GM12878 (cell line): ENCODE measurements around the gene RNF7. TPM values are rescaled to one million over a fixed set of nuclear protein-coding genes. Genes with fewer than 3 reads are reported as not detected.
"Not testable (repeated sequence)": the region's sequence is repeated elsewhere in the genome, so short reads cannot be mapped to it uniquely, and the experiment has no call there.

Experiments
- ATAC-seq: fragments of 200-7000 bp; cut with Tn5 transposase; 3 replicates; pipeline ENCODE4 v1.9.1; 2020; ENCODE audit warnings: mild to moderate bottlenecking, moderate library complexity
- BruUV-seq: library from RNA; stranded (reverse); fragments of 400-500 nt; replicated peaks from 2 replicates; lab custom pipeline; 2021; lab: Mats Ljungman, UMichigan
- CTCF ChIA-PET: fragments of 300-600 bp; sonication (Branson Sonifier 250); formaldehyde crosslinking; extraction: SDS; loops from one replicate; lab custom pipeline; 2021; ENCODE audit warnings: inconsistent platforms; lab: Yijun Ruan, JAX
- POLR2A ChIA-PET: fragments of 350-600 bp; formaldehyde crosslinking; extraction: SDS; loops from one replicate; lab custom pipeline; 2021; ENCODE audit warnings: inconsistent platforms; lab: Charles Lee
- RAD21 ChIA-PET: fragments of 300-600 bp; sonication (Branson Sonifier 250); formaldehyde crosslinking; loops from one replicate; lab custom pipeline; 2023; ENCODE audit warnings: antibody characterized with exemption; ENCODE audit not compliant: unreplicated experiment; lab: Charles Lee
- SMC1A ChIA-PET: fragments of 300-600 bp; sonication (Branson Sonifier 250); formaldehyde crosslinking; loops from one replicate; lab custom pipeline; 2023; ENCODE audit not compliant: unreplicated experiment, uncharacterized antibody; lab: Charles Lee
- DNase-seq: peaks from one replicate; pipeline ENCODE4 v3.0.0-alpha.2; 2011; ENCODE audit warnings: low read depth, low spot score
- FAIRE-seq: peaks from 3 replicates; lab custom pipeline; 2011; peaks lifted over from hg19 to GRCh38; lab: Jason Lieb, UNC
- H2AFZ ChIP-seq: 2 replicates; pipeline ENCODE4 v1.6.0; 2011; ENCODE audit warnings: low read depth, low read length, control low read depth; ENCODE audit not compliant: control insufficient read depth
- H3K27ac ChIP-seq: 2 replicates; pipeline ENCODE4 v1.5.1; 2011; ENCODE audit warnings: control low read depth; ENCODE audit not compliant: control insufficient read depth, insufficient read depth
- H3K27me3 ChIP-seq, 2 experiments: replicated peaks in 1 of 2; 2 replicates each; pipeline versions ENCODE4 v1.6.0 to v1.6.1; 2011; ENCODE audit warnings: low read length in 1 of 2; ENCODE audit not compliant: control insufficient read depth in 2 of 2, insufficient read depth in 2 of 2
- H3K36me3 ChIP-seq, 2 experiments: 2 replicates each; pipeline ENCODE4 v1.5.1; 2011; ENCODE audit warnings: low read length in 1 of 2; ENCODE audit not compliant: control insufficient read depth in 2 of 2, insufficient read depth in 2 of 2
- H3K4me1 ChIP-seq: 2 replicates; pipeline ENCODE4 v1.6.1; 2011; ENCODE audit warnings: mild to moderate bottlenecking, low read length, moderate library complexity, mixed read lengths; ENCODE audit not compliant: control insufficient read depth, insufficient read depth
- H3K4me2 ChIP-seq: 2 replicates; pipeline ENCODE4 v1.6.0; 2011; ENCODE audit warnings: control low read depth; ENCODE audit not compliant: control insufficient read depth, insufficient read depth
- H3K4me3 ChIP-seq: fragments of 200-600 bp; sonication (generic); 2 replicates; pipeline ENCODE4 v1.5.1; 2016
- H3K79me2 ChIP-seq: 2 replicates; pipeline ENCODE4 v1.6.0; 2011; ENCODE audit warnings: low read length; ENCODE audit not compliant: control insufficient read depth, insufficient read depth
- H3K9ac ChIP-seq: 2 replicates; pipeline ENCODE4 v1.8.0; 2011; ENCODE audit warnings: low read length, control low read depth, mixed read lengths; ENCODE audit not compliant: control insufficient read depth, insufficient read depth
- H3K9me3 ChIP-seq: replicated peaks from 3 replicates; pipeline ENCODE4 v1.5.1; 2011; ENCODE audit warnings: mild to moderate bottlenecking, low read length; ENCODE audit not compliant: control insufficient read depth, insufficient read depth
- H4K20me1 ChIP-seq: 2 replicates; pipeline ENCODE4 v1.6.0; 2011; ENCODE audit not compliant: control insufficient read depth, insufficient read depth
- WGBS: methylation state at CpG from one replicate; pipeline ENCODE4 v1.1.6; 2016; ENCODE audit warnings: low lambda C conversion rate; ENCODE audit not compliant: insufficient replicate concordance, insufficient coverage; ENCODE audit errors: missing lambda C conversion rate; 5-methylcytosine and 5-hydroxymethylcytosine counted together
- in situ Hi-C: fragments of 300-500 bp; cut with MboI; formaldehyde crosslinking; loops from 9 replicates; pipeline ENCODE4 v1.14.3; 2018; ENCODE audit warnings: mixed read lengths
- intact Hi-C: fragments of 100-400 bp; cut with micrococcal nuclease; formaldehyde crosslinking; loops from one replicate; pipeline ENCODE4 v1.14.2; 2022; ENCODE audit not compliant: unreplicated experiment
- polyA plus RNA-seq, 11 experiments: library from polyadenylated mRNA; depleted of rRNA in 4 of 11; unstranded in 6 of 11; stranded (reverse) in 5 of 11; fragments of >200 nt; fragmentation: Nextera tagmentation in 4 of 11; fragmentation: Illumina TruSeq in 1 of 11; extraction: Ambion mirVana in 4 of 11; extraction: Trizol in 1 of 11; gene quantifications; 1 replicate in 1 of 11; 2 replicates in 10 of 11; pipeline versions ENCODE4 v1.2.1 to v1.2.3, GENCODE V29; 2011 to 2016; ENCODE audit warnings: inconsistent platforms in 2 of 11, missing spikeins in 2 of 11, low read depth in 1 of 11
- total RNA-seq, 4 experiments: library from RNA; depleted of rRNA in 3 of 4; stranded (reverse); fragments of >200 nt in 3 of 4; fragmentation: Illumina TruSeq in 1 of 4; extraction: Trizol in 1 of 4; gene quantifications; 2 replicates each; pipeline versions ENCODE4 v1.2.1 to v1.2.3, GENCODE V29; 2013 to 2021

RNF7 gene
- total and polyA plus RNA-seq, 10 of the 15 experiments (the other 5 are each of a cell fraction or from before 2014, with no cell fraction given) = 36.0 to 146 (median 76.4) TPM

DNA sequence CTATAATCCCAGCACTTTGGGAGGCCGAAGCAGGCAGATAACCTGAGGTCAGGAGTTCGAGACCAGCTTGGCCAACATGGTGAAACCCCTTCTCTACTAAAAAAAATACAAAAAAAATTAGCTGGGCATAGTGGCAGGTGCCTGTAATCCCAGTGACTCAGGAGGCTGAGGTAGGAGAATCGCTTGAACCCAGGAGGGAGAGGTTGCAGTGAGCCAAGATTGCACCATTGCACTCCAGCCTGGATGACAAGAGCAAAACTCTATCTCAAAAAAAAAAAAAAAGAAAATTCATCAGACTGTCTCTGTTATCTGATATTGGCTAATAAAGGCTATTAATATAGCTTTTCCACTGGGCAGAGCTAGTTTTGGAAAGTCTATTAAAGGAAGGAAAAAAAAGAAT is 46.6 kb upstream of the RNF7 start:
- BruUV-seq, intact Hi-C loops, H4K20me1 ChIP-seq, H3K27ac ChIP-seq, FAIRE-seq, H3K4me2 ChIP-seq, RAD21 ChIA-PET, H3K4me1 ChIP-seq, H3K79me2 ChIP-seq, H2AFZ ChIP-seq, H3K4me3 ChIP-seq, H3K36me3 ChIP-seq, ATAC-seq, H3K9ac ChIP-seq, H3K9me3 ChIP-seq, in situ Hi-C loops, H3K27me3 ChIP-seq, DNase-seq: not testable (repeated sequence)
- WGBS = 29% methylated on average over 3 of the region's 3 CpGs
- SMC1A ChIA-PET = interaction anchor here (2.2 kb wide), 1 partner anchor 12 kb away, joined by 5 read pairs; no protein-coding TSS in a partner anchor
- CTCF ChIA-PET = interaction anchor here (0.9 kb wide), 2 partner anchors 8 to 199 kb away, joined by 3 read pairs; no protein-coding TSS in a partner anchor
- POLR2A ChIA-PET = interaction anchor here (0.5 kb wide), 1 partner anchor 539 kb away, joined by 4 read pairs; no protein-coding TSS in a partner anchor

- H3K9ac ChIP-seq, BruUV-seq, H3K4me1 ChIP-seq, SMC1A ChIA-PET, RAD21 ChIA-PET, H3K4me3 ChIP-seq, FAIRE-seq, H3K79me2 ChIP-seq, intact Hi-C loops, POLR2A ChIA-PET, H3K36me3 ChIP-seq, H3K27me3 ChIP-seq, H4K20me1 ChIP-seq, DNase-seq, H3K4me2 ChIP-seq, H2AFZ ChIP-seq, in situ Hi-C loops, H3K27ac ChIP-seq, H3K9me3 ChIP-seq, CTCF ChIA-PET, ATAC-seq: not testable (repeated sequence)
- 57% methylated on average over 4 of the region's 4 CpGs for WGBS
These were observed 45.1 kb upstream of the RNF7 start for GRCh38 chr3:141692973-141693372.
